DND-41 (cell line): Measurements from ENCODE around the gene U2SURP.

Source experiments
- CTCF ChIP-seq: IDR thresholded peaks from 2 replicates; pipeline ENCODE4 v1.5.1; 2012; ENCODE audit warnings: borderline replicate concordance, low read length, moderate library complexity, mild to moderate bottlenecking; ENCODE audit not compliant: poor library complexity, severe bottlenecking; ENCODE audit errors: extremely low read depth
- EZH2 ChIP-seq: IDR thresholded peaks from 3 replicates; pipeline ENCODE4 v1.6.1; 2012; ENCODE audit warnings: borderline replicate concordance, low read depth, mild to moderate bottlenecking, moderate library complexity, low read length, inconsistent platforms; ENCODE audit not compliant: severe bottlenecking

GRCh38 chr3:143068059-143068458 is 66.7 kb downstream of the U2SURP start:
- no peak for TF ChIP-seq CTCF
- TF ChIP-seq EZH2, result no peak
